IMR-90 (cell line): ENCODE measurements around the gene PMEPA1. TPM values are rescaled to one million over a fixed set of nuclear protein-coding genes. Genes with fewer than 3 reads are reported as not detected.

Source experiments
- ATAC-seq: fragments of 200-7000 bp; cut with Tn5 transposase; 2 replicates; pipeline ENCODE4 v1.9.1; 2020; ENCODE audit warnings: low read depth, mild to moderate bottlenecking, moderate library complexity
- BruUV-seq: library from RNA; stranded (reverse); fragments of 400-500 nt; replicated peaks from 2 replicates; lab custom pipeline; 2021; lab: Mats Ljungman, UMichigan
- CTCF ChIA-PET: fragments of 300-600 bp; formaldehyde crosslinking; extraction: SDS; loops from one replicate; lab custom pipeline; 2021; ENCODE audit warnings: antibody characterized with exemption; lab: Yijun Ruan, JAX
- POLR2A ChIA-PET: fragments of 300-600 bp; sonication (Branson Sonifier 250); formaldehyde crosslinking; loops from one replicate; lab custom pipeline; 2022; ENCODE audit warnings: antibody characterized with exemption; ENCODE audit not compliant: unreplicated experiment; lab: Charles Lee
- DNase-seq: peaks from one replicate; pipeline ENCODE4 v3.0.0; 2013
- H2AFZ ChIP-seq: replicated peaks from 2 replicates; pipeline ENCODE3; 2013; ENCODE audit warnings: low read length, mild to moderate bottlenecking; ENCODE audit not compliant: poor library complexity
- H2AK5ac ChIP-seq: 2 replicates; pipeline ENCODE4 v1.6.1; 2013; ENCODE audit warnings: low read depth, low read length, inconsistent platforms
- H2AK9ac ChIP-seq: replicated peaks from 2 replicates; pipeline ENCODE3; 2013; ENCODE audit warnings: mild to moderate bottlenecking, low read depth, low read length, moderate library complexity; ENCODE audit not compliant: poor library complexity
- H2BK120ac ChIP-seq: 2 replicates; pipeline ENCODE4 v1.6.1; 2013; ENCODE audit warnings: low read depth, low read length, inconsistent platforms
- H2BK15ac ChIP-seq: 3 replicates; pipeline ENCODE4 v1.6.1; 2013; ENCODE audit warnings: low read depth, low read length, inconsistent platforms
- H2BK20ac ChIP-seq: 2 replicates; pipeline ENCODE4 v1.6.1; 2013; ENCODE audit warnings: low read depth, mild to moderate bottlenecking, inconsistent platforms, low read length, moderate library complexity
- H2BK5ac ChIP-seq: 2 replicates; pipeline ENCODE4 v1.6.1; 2013; ENCODE audit warnings: mild to moderate bottlenecking, low read depth, low read length, inconsistent platforms; ENCODE audit not compliant: poor library complexity, severe bottlenecking
- H3K14ac ChIP-seq: replicated peaks from 2 replicates; pipeline ENCODE4 v1.6.1; 2013; ENCODE audit warnings: low read depth, low read length, inconsistent platforms
- H3K18ac ChIP-seq: 2 replicates; pipeline ENCODE4 v1.6.1; 2013; ENCODE audit warnings: low read depth, low read length, control low read depth
- H3K23ac ChIP-seq: 2 replicates; pipeline ENCODE4 v1.6.1; 2013; ENCODE audit warnings: low read depth, low read length, inconsistent platforms
- H3K27ac ChIP-seq: 2 replicates; pipeline ENCODE4 v1.5.1; 2013; ENCODE audit warnings: mild to moderate bottlenecking, control low read depth, low read length; ENCODE audit not compliant: insufficient read depth
- H3K27me3 ChIP-seq: 2 replicates; pipeline ENCODE4 v1.6.1; 2013; ENCODE audit warnings: low read length; ENCODE audit not compliant: control insufficient read depth, insufficient read depth
- H3K36me3 ChIP-seq: 2 replicates; pipeline ENCODE4 v1.6.1; 2013; ENCODE audit warnings: low read length, mixed read lengths; ENCODE audit not compliant: control insufficient read depth, insufficient read depth
- H3K4ac ChIP-seq: 2 replicates; pipeline ENCODE4 v1.6.1; 2013; ENCODE audit warnings: low read depth, low read length, inconsistent platforms
- H3K4me1 ChIP-seq: 2 replicates; pipeline ENCODE4 v1.6.1; 2013; ENCODE audit warnings: low read length, mixed read lengths; ENCODE audit not compliant: control insufficient read depth, insufficient read depth
- H3K4me2 ChIP-seq: 2 replicates; pipeline ENCODE4 v1.6.1; 2013; ENCODE audit warnings: low read depth, mild to moderate bottlenecking, control low read depth, low read length, moderate library complexity
- H3K4me3 ChIP-seq: 2 replicates; pipeline ENCODE4 v1.5.1; 2013; ENCODE audit warnings: low read depth, mild to moderate bottlenecking, control low read depth, low read length, moderate library complexity; ENCODE audit not compliant: insufficient read depth
- H3K56ac ChIP-seq: 2 replicates; pipeline ENCODE4 v1.6.1; 2013; ENCODE audit warnings: low read length, inconsistent platforms; ENCODE audit not compliant: insufficient read depth; ENCODE audit errors: extremely low read depth
- H3K79me1 ChIP-seq, 2 experiments: 2 replicates each; pipeline ENCODE4 v1.6.1; 2013; ENCODE audit warnings: low read length in 2 of 2, inconsistent platforms in 1 of 2, low read depth in 1 of 2
- H3K9ac ChIP-seq: 2 replicates; pipeline ENCODE4 v1.6.1; 2013; ENCODE audit warnings: low read depth, low read length, control low read depth
- H3K9me1 ChIP-seq: 2 replicates; pipeline ENCODE4 v1.6.1; 2013; ENCODE audit warnings: low read length, inconsistent platforms; ENCODE audit not compliant: insufficient read depth
- H3K9me3 ChIP-seq: 2 replicates; pipeline ENCODE4 v1.6.1; 2013; ENCODE audit warnings: low read length; ENCODE audit not compliant: control insufficient read depth, insufficient read depth
- H4K20me1 ChIP-seq: 2 replicates; pipeline ENCODE4 v1.6.1; 2013; ENCODE audit warnings: low read length, inconsistent platforms; ENCODE audit not compliant: insufficient read depth
- H4K5ac ChIP-seq: 2 replicates; pipeline ENCODE4 v1.6.1; 2013; ENCODE audit warnings: mild to moderate bottlenecking, low read depth, low read length, control low read depth
- H4K8ac ChIP-seq, 2 experiments: 2 replicates each; pipeline ENCODE4 v1.6.1; 2013; ENCODE audit warnings: low read depth in 2 of 2, low read length in 2 of 2, control low read depth in 1 of 2, inconsistent platforms in 1 of 2
- H4K91ac ChIP-seq: 2 replicates; pipeline ENCODE4 v1.6.1; 2013; ENCODE audit warnings: low read depth, low read length, inconsistent platforms; ENCODE audit not compliant: insufficient read depth
- FOS ChIP-seq: fragments of 150-350 bp; IDR thresholded peaks from 2 replicates; pipeline ENCODE4 v1.6.1; 2016; ENCODE audit warnings: low read depth, low read length
- MAFK ChIP-seq: IDR thresholded peaks from 2 replicates; pipeline ENCODE4 v1.6.1; 2012; ENCODE audit warnings: low read depth, low read length, improper control_type of control experiment
- WGBS, 2 experiments: methylation state at CpG; one replicate each; pipeline versions ENCODE4 v1.1.5 to v1.1.7; 2013; ENCODE audit warnings: missing lambda C conversion rate in 2 of 2; ENCODE audit not compliant: insufficient read length in 1 of 2; ENCODE audit errors: extremely low coverage in 2 of 2; 5-methylcytosine and 5-hydroxymethylcytosine counted together
- dilution Hi-C: fragments of 300-500 bp; cut with HindIII; formaldehyde crosslinking; loops from one replicate; pipeline ENCODE4 v1.14.3; 2018; ENCODE audit warnings: low sequenced_read_pairs; ENCODE audit not compliant: unreplicated experiment
- in situ Hi-C: fragments of 300-500 bp; cut with MboI; formaldehyde crosslinking; loops from 3 replicates; pipeline ENCODE4 v1.14.3; 2019; ENCODE audit warnings: low sequenced_read_pairs, inconsistent platforms, mixed read lengths
- intact Hi-C: fragments of 100-400 bp; cut with micrococcal nuclease; formaldehyde crosslinking; loops from 2 replicates; pipeline ENCODE4 v1.10.0; 2022
- polyA plus RNA-seq, 3 experiments: library from polyadenylated mRNA; depleted of rRNA; stranded (reverse); fragments of >200 nt; gene quantifications; 2 replicates each; pipeline ENCODE4 v1.2.3, GENCODE V29; 2012; ENCODE audit warnings: low replicate concordance in 1 of 3
- total RNA-seq: library from RNA; depleted of rRNA; stranded (reverse); fragments of >200 nt; gene quantifications from 2 replicates; pipeline ENCODE4 v1.2.3, GENCODE V29; 2012

PMEPA1 gene
- total and polyA plus RNA-seq, 2 of the 4 experiments (the other 2 are of a cell fraction), result 2.0 to 6.9 TPM

- ATAC-seq, result no peak
- Histone ChIP-seq H3K4me1 (no peaks in the 10 kb centered on the region), H3K27me3 (peaks cover 23% of the 10 kb centered on the region), H3K18ac (no peak overlapping the region), H3K9me3 (no peaks in the 10 kb centered on the region), H3K23ac (no peak overlapping the region), H2BK120ac (no peak overlapping the region), H3K36me3 (no peaks in the 10 kb centered on the region), H2AK9ac (no peak overlapping the region), H3K4me3 (no peak overlapping the region), H3K4ac (no peak overlapping the region), H4K20me1 (no peaks in the 10 kb centered on the region), H4K8ac (no peak overlapping the region), H3K9ac (no peak overlapping the region), H2BK15ac (no peak overlapping the region), H3K14ac (no peak overlapping the region), H4K5ac (no peak overlapping the region), H2AFZ (no peak overlapping the region), H2BK5ac (no peak overlapping the region), H4K91ac (no peak overlapping the region), H3K9me1 (no peaks in the 10 kb centered on the region), H3K56ac (no peak overlapping the region), H3K27ac (no peak overlapping the region), H3K79me1 (no peaks in the 10 kb centered on the region), H2AK5ac (no peak overlapping the region), H2BK20ac (no peak overlapping the region), H3K4me2 (no peak overlapping the region)
- in situ Hi-C loops, result no loop called here
- TF ChIP-seq MAFK (no peak), FOS (no peak)
- WGBS, 2 experiments, result 92% methylated on average over 2 of the region's 6 CpGs; no CpG with 5 or more reads in 1 of the 2 experiments
- ChIA-PET CTCF (no interaction called here), POLR2A (no interaction called here)
- intact Hi-C loops, result no loop called here
- no TSS peak for BruUV-seq
- dilution Hi-C loops, result no loop called here
- no peak for DNase-seq
Observed at GRCh38 chr20:57734754-57735153, 24.9 kb upstream of the PMEPA1 start.
